NCI-H510A treated with DMSO at 0.1 percent for 48 hours (cell line): ENCODE data around the gene CYP11A1.
"Not testable (repeated sequence)": the region's sequence is repeated elsewhere in the genome, so short reads cannot be mapped to it uniquely, and the experiment has no call there.

Experiments
- DNase-seq: peaks from one replicate; lab custom pipeline; 2025; lab: John Stamatoyannopoulos, UW

CYP11A1 gene

GRCh38 chr15:74374648-74375302, 7.3 kb upstream of the CYP11A1 start:
- no peak for DNase-seq

- peak; percentile 75 for DNase-seq
Measured at GRCh38 chr15:74373731-74374647, 6.5 kb upstream of the CYP11A1 start.

GRCh38 chr15:74373056-74373650, 5.7 kb upstream of the CYP11A1 start:
- DNase-seq, result no peak

GRCh38 chr15:74370471-74370870, 3.0 kb upstream of the CYP11A1 start:
- DNase-seq, result no peak

GRCh38 chr15:74369756-74370155, 2.3 kb upstream of the CYP11A1 start:
- DNase-seq, result no peak

GRCh38 chr15:74369084-74369745, 1.8 kb upstream of the CYP11A1 start:
- no peak for DNase-seq

- no peak for DNase-seq
Measured at GRCh38 chr15:74368121-74368520, 675 bp upstream of the CYP11A1 start.

GRCh38 chr15:74365598-74366445, 1.6 kb downstream of the CYP11A1 start:
- DNase-seq, result no peak

- no peak for DNase-seq
Measured at GRCh38 chr15:74364936-74365597, 2.4 kb downstream of the CYP11A1 start.

GRCh38 chr15:74362482-74362881, 5.0 kb downstream of the CYP11A1 start:
- no peak for DNase-seq

- not testable (repeated sequence) for DNase-seq
Measured at GRCh38 chr15:74360855-74361254, 6.6 kb downstream of the CYP11A1 start.

GRCh38 chr15:74359376-74359775, 8.1 kb downstream of the CYP11A1 start:
- DNase-seq, result not testable (repeated sequence)

- not testable (repeated sequence) for DNase-seq
Measured at GRCh38 chr15:74357514-74357913, 9.9 kb downstream of the CYP11A1 start.

- not testable (repeated sequence) for DNase-seq
Measured at GRCh38 chr15:74356050-74356449, 11.4 kb downstream of the CYP11A1 start.

GRCh38 chr15:74353992-74354391, 13.5 kb downstream of the CYP11A1 start:
- DNase-seq, result not testable (repeated sequence)

GRCh38 chr15:74352393-74352910, 15.0 kb downstream of the CYP11A1 start:
- no peak for DNase-seq

GRCh38 chr15:74351670-74352069, 15.8 kb downstream of the CYP11A1 start:
- DNase-seq, result no peak

- DNase-seq, result no peak
Measured at GRCh38 chr15:74350295-74351275, 16.9 kb downstream of the CYP11A1 start.

GRCh38 chr15:74349241-74349778, 18.1 kb downstream of the CYP11A1 start:
- no peak for DNase-seq
